GM12891 (cell line): ENCODE measurements around the gene GLRX3.

Source experiments
- DNase-seq: peaks from one replicate; pipeline ENCODE4 v3.0.0; 2011; ENCODE audit warnings: low spot score; ENCODE audit not compliant: insufficient read length
- FAIRE-seq: peaks from 2 replicates; lab custom pipeline; 2011; peaks lifted over from hg19 to GRCh38; lab: Jason Lieb, UNC
- PAX5 ChIP-seq: IDR thresholded peaks from 2 replicates; pipeline ENCODE4 v1.6.1; 2011; ENCODE audit warnings: low read length, moderate library complexity, mild to moderate bottlenecking; ENCODE audit not compliant: insufficient read depth, severe bottlenecking
- POLR2A ChIP-seq: IDR thresholded peaks from 2 replicates; pipeline ENCODE4 v1.6.1; 2011; ENCODE audit warnings: low read depth, low read length, control low read depth
- POLR2AphosphoS5 ChIP-seq: IDR thresholded peaks from 2 replicates; pipeline ENCODE4 v1.6.1; 2011; ENCODE audit warnings: low read depth, low read length, control low read depth
- POU2F2 ChIP-seq: IDR thresholded peaks from 2 replicates; pipeline ENCODE4 v1.6.1; 2011; ENCODE audit warnings: low read depth, mild to moderate bottlenecking, control low read depth, low read length, moderate library complexity
- SPI1 ChIP-seq: IDR thresholded peaks from 2 replicates; pipeline ENCODE4 v1.6.1; 2011; ENCODE audit warnings: low read depth, low read length, control low read depth
- TAF1 ChIP-seq: IDR thresholded peaks from 2 replicates; pipeline ENCODE4 v1.6.1; 2011; ENCODE audit warnings: low read depth, low read length, control low read depth

The GLRX3 gene

GRCh38 chr10:130203626-130204025 is 67.4 kb downstream of the GLRX3 start:
- FAIRE-seq, result no peak
- TF ChIP-seq POLR2AphosphoS5 (no peak), PAX5 (no peak), POU2F2 (no peak), TAF1 (no peak), SPI1 (no peak), POLR2A (no peak)
- no peak for DNase-seq

DNA sequence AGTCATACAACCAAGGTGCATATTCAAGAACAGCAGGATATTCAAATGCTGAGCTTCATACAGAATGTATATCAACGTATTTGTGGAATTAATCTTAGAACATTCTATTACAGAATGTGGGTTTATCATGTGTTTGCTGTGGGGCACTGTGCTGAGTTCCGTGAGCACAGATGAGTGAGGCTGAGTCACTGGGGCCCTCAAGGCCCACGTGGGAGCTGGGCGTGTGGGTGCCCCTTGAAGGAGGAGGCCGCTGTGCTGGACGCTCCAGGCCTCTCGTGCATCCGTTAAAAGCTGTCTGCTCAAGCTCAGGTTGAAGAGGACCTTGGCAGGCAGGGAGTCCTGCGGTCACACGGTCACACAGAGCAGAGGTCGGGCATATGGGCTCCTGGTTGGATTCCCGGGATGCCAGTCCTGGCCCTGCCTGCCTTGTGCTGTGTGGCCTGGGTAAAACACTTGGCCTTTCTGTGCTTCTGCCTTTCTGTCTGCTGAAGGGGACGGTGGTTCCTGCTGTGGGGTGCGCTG is 70.1 kb downstream of the GLRX3 start:
- TF ChIP-seq POLR2A (no peak), PAX5 (no peak), POU2F2 (no peak), POLR2AphosphoS5 (no peak), SPI1 (no peak), TAF1 (no peak)
- FAIRE-seq (no peak), DNase-seq (no peak)

DNA sequence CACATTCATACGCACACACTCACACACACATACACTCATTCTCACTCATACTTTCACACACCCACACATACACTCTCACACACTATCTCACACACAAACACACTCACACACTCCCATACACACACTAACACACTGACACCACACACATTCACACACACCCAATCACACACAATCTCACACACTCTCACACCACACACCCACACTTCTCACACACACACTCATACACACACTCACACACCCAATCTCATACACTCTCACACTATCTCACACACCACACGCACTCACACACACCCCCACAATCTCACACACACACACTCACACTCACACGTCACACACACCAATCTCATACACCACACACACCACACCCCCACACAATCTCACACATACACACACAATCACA is 71.0 kb downstream of the GLRX3 start:
- FAIRE-seq, result no peak
- no peak for TF ChIP-seq POU2F2
- no peak for TF ChIP-seq POLR2A
- no peak for TF ChIP-seq POLR2AphosphoS5
- no peak for TF ChIP-seq PAX5
- no peak for TF ChIP-seq SPI1
- no peak for TF ChIP-seq TAF1
- DNase-seq, result no peak

DNA sequence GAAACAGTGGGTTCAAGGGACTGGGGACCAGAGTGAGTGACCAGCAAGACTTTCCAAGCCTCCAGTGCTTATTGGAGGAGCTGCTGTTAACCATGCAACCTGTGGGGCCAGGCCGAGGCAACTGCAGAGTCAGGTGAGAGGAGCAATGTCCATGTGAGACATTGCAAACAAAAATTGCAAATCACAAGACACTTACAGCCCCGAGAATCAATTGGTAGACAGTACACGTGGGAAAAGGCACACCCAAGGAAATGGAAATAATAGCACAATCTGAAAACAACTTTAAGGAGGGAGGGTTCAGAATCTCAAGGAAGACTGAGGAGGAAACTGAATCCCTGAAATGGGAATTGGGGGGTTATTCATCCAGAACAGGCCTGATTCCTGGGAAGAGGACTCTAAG is 72.6 kb downstream of the GLRX3 start:
- no peak for FAIRE-seq
- no peak for DNase-seq
- TF ChIP-seq POLR2AphosphoS5, result no peak
- no peak for TF ChIP-seq TAF1
- TF ChIP-seq PAX5, result no peak
- TF ChIP-seq SPI1, result no peak
- no peak for TF ChIP-seq POU2F2
- TF ChIP-seq POLR2A, result no peak

GRCh38 chr10:130212746-130213145 is 76.6 kb downstream of the GLRX3 start:
- FAIRE-seq (no peak), DNase-seq (no peak)
- TF ChIP-seq POLR2AphosphoS5 (no peak), PAX5 (no peak), TAF1 (no peak), POLR2A (no peak), SPI1 (no peak)

DNA sequence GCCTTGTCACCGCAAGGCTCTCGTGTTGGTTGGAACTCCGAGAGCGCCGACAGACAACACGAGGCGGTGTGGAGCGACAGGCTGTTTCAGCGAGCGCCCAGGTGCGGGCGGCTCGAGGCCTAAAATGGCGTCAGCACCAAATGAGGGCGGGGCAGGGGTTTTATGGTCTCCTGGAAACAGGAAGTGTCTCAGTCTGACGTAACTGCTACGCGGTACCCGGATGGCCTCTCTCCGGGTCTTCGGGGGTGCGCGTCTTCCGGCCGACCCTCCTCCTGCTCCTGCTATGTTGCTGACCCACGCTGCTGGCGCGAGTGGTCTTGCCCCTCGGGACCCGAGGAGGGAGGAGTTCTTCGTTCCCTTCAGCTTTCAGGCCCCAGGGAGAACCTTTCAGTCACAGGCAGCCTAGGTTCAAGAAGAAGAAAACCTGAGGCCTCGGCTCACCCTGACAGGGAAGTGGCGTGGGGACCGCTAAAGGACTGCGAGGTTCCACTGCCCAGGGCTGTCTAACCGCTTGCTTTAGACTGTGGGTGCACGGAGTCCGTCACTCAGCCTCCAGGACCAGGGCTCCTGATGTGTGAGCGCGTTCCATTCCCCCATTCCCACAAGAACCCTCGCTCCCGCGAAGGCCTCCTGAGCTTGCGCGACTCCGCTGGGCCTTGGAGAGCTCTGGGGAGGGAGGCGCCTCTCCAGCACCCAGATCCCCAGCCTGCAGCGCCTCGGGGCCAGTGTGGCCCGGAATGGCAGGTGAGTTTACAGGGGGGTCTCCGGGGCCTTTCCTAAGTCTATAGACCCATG is 77.3 kb downstream of the GLRX3 start:
- DNase-seq (no peak), FAIRE-seq (no peak)
- TF ChIP-seq SPI1 (no peak), PAX5 (no peak), TAF1 (no peak)

- DNase-seq (no peak), FAIRE-seq (no peak)
- TF ChIP-seq POU2F2 (no peak), SPI1 (no peak), PAX5 (no peak), POLR2A (no peak), TAF1 (no peak), POLR2AphosphoS5 (no peak)
Observed at GRCh38 chr10:130214431-130214830, 78.2 kb downstream of the GLRX3 start.

- FAIRE-seq, result no peak
- DNase-seq, result no peak
- TF ChIP-seq TAF1 (no peak), POLR2A (no peak)
Observed at GRCh38 chr10:130215151-130215930, 79.2 kb downstream of the GLRX3 start.

DNA sequence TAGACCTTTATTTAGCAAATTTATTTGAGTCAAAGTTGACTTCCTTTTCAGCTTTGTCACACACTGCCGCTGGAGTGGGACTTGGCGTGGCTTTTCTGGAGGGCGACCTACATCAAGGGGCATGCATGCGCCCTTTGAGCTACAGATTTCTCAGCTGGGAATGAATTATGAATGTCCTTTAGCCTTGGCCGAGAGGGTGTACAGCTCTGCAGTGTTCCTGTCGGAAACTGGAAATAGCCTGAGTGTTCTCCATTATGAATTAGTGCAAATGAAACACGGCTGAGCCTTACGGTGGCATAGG is 79.7 kb downstream of the GLRX3 start:
- DNase-seq (no peak), FAIRE-seq (no peak)
- no peak for TF ChIP-seq TAF1
- no peak for TF ChIP-seq POLR2AphosphoS5
- TF ChIP-seq SPI1, result no peak
- no peak for TF ChIP-seq POLR2A
- no peak for TF ChIP-seq PAX5
- no peak for TF ChIP-seq POU2F2

- no peak for DNase-seq
- FAIRE-seq, result no peak
- no peak for TF ChIP-seq SPI1
- TF ChIP-seq POU2F2, result no peak
- no peak for TF ChIP-seq PAX5
- no peak for TF ChIP-seq POLR2A
- TF ChIP-seq TAF1, result no peak
- no peak for TF ChIP-seq POLR2AphosphoS5
Observed at GRCh38 chr10:130218181-130218641, 82.0 kb downstream of the GLRX3 start.
